ENCODE data around the gene SRPK1.
"Not testable (repeated sequence)": the region's sequence is repeated elsewhere in the genome, so short reads cannot be mapped to it uniquely, and the experiment has no call there.

The SRPK1 gene

GRCh38 chr6:35920793-35921732 is at the start of gene SRPK1:
TSS of gene SRPK1 (minus strand) at chr6:35921098. CDS start at chr6:35921056, 42 bp downstream.
- DNase-seq (ENCODE audit: low read depth in 2 of 2): peak; percentile 86 to 88

- DNase-seq (ENCODE audit: low read depth in 2 of 2): no peak
Measured at GRCh38 chr6:35970181-35970580, 49.3 kb upstream of the SRPK1 start.

GRCh38 chr6:35969646-35970045 is 48.7 kb upstream of the SRPK1 start:
- DNase-seq (ENCODE audit: low read depth in 2 of 2): no peak

- no peak for DNase-seq (ENCODE audit: low read depth in 2 of 2)
Measured at GRCh38 chr6:35968821-35969220, 47.9 kb upstream of the SRPK1 start.

GRCh38 chr6:35967076-35967774 is 46.3 kb upstream of the SRPK1 start:
- DNase-seq (ENCODE audit: low read depth in 2 of 2): no peak

DNA sequence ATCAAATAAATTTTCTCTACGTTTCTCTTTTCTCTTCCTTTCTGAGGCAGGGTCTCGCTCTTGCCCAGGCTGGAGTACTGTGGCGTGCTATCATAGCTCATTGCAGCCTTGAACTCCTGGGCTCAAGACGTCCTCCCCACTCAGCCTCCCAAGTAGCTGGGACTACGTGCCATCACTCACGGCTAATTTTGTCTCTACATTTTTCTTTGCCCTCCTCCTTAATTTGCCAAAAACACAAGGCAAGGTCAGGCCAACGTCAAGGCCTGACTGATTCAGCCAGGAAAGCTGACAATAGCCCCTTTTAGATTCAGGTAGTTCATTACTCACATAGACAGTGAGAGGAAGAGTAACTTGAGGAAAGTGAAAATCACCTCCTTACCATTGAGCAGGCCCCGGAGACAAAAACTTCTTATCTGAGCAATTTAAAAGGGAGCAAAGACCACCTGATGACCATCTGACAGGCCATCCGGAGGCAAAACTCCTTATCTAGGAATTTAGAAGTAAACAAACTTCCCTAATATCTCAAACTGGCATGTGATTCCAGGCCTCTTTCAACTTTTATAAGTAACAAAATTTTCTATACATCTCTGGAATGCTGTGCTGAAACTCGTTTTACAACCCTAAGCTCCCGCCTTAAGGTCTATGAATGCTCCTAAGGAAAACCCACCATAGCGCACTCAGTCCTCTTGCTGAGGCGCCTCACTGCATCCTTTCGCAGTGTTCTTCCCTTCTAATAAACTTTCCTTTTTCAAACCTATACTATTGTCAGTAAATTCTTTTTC is 42.1 kb upstream of the SRPK1 start:
- no peak for DNase-seq (ENCODE audit: low read depth in 2 of 2)

DNA sequence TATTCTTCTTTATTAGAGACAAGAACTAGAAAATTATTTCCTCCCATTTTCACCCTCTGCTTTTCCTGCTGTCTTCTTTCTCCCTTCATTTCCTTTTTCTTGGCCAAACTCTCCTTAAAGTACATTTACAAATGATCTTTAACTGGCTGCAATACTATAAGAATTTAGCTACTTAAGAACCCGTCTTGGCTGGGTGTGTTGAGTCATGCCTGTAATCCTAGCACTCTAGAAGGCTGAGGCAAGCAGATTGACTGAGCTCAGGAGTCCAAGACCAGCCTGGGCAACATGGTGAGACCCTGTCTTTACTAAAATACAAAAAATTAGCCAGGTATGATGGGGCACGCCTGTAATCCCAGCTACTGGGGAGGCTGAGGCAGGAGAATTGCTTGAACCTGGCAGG is 39.3 kb upstream of the SRPK1 start:
- DNase-seq (ENCODE audit: low read depth in 2 of 2): no peak

DNA sequence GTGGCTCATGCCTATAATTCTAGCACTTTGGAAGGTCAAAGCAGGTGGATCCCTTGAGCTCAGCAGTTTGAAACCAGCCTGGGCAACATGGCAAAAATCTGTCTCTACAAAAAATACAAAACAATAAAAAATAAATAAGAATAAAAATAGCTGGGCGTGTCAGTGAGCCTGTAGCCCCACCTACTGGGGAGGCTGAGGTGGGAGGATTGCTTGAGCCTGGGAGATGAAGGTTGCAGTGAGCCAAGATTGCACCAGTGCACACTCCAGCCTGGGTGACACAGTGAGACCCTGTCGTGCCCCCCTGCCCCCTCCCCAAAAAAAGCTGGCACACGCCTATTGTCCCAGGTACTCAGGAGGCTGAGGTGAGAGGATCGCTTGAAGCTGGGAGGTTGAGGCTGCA is 35.1 kb upstream of the SRPK1 start:
- no peak for DNase-seq (ENCODE audit: low read depth in 2 of 2)

DNA sequence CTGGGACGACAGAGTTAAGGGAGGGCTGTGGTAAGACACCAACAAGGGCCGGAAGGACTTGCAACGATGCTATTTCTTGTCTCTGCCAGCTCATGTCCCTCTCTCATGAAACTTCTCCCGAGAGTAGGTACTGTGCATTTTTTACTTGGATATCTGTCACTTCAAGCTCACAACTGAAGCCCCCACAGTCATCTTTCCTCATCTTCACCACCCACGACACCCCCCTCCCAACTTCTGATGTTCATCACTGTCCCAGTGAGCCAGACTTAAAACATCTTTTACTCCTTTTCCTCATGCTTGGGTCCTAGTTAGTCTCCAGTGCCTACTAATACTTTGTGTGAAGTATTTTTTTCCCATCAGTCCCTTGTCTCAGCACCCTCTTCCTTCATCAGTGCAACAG is 34.6 kb upstream of the SRPK1 start:
- no peak for DNase-seq (ENCODE audit: low read depth in 2 of 2)

DNA sequence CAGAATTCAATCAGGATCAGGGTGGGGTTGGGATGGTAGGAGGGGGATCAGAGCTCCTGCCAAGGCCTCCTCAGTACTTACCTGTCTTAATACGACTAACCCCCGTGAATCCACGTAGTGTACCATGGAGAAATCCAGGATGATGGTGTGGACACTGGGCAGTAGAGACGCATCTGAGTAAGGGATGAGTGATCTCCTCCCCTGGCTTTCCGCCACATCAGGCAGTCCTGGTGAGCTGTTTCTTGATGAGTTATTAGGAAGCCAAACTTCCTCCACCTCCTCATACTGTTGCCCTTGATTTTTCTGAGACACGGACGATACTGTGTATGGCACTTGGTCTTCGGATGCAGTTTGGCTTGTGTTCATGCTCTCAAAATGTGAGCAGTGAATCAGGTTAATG is 34.2 kb upstream of the SRPK1 start:
- DNase-seq (ENCODE audit: low read depth in 2 of 2): no peak

- no peak for DNase-seq (ENCODE audit: low read depth in 2 of 2)
Measured at GRCh38 chr6:35954333-35954732, 33.4 kb upstream of the SRPK1 start.

GRCh38 chr6:35948725-35949124 is 27.8 kb upstream of the SRPK1 start:
- DNase-seq (ENCODE audit: low read depth in 2 of 2): no peak

- DNase-seq (ENCODE audit: low read depth in 2 of 2): no peak
Measured at GRCh38 chr6:35945650-35946025, 24.7 kb upstream of the SRPK1 start.

DNA sequence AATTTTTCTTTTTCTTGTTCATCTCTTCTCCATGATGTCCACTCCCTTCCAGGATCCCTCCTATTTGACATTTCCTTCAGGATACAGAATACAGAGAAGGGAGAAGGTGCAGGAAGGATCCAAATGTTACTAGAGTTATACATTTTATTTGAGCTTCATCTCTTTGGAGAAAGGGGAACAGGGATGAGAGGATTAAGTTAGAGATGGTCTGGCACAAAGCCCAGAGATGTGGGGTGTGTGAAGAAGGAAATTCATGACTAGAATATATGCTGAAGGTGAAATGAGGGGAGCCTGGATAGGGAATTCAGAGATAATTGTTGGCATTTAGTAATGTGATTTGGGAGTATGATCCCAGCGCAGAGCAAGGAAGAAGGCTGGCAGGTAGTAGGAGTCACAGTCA is 22.5 kb upstream of the SRPK1 start:
- DNase-seq (ENCODE audit: low read depth in 2 of 2): no peak

GRCh38 chr6:35942355-35942754 is 21.5 kb upstream of the SRPK1 start:
- DNase-seq (ENCODE audit: low read depth in 2 of 2): no peak

GRCh38 chr6:35941170-35941569 is 20.3 kb upstream of the SRPK1 start:
- DNase-seq (ENCODE audit: low read depth in 2 of 2): not testable (repeated sequence)

- DNase-seq (ENCODE audit: low read depth in 2 of 2): not testable (repeated sequence)
Measured at GRCh38 chr6:35940014-35940413, 19.1 kb upstream of the SRPK1 start.

- DNase-seq (ENCODE audit: low read depth in 2 of 2): not testable (repeated sequence)
Measured at GRCh38 chr6:35939259-35939658, 18.4 kb upstream of the SRPK1 start.

GRCh38 chr6:35936681-35937359 is 15.9 kb upstream of the SRPK1 start:
- no peak for DNase-seq (ENCODE audit: low read depth in 2 of 2)

GRCh38 chr6:35935469-35935868 is 14.6 kb upstream of the SRPK1 start:
- DNase-seq (ENCODE audit: low read depth in 2 of 2): no peak

DNA sequence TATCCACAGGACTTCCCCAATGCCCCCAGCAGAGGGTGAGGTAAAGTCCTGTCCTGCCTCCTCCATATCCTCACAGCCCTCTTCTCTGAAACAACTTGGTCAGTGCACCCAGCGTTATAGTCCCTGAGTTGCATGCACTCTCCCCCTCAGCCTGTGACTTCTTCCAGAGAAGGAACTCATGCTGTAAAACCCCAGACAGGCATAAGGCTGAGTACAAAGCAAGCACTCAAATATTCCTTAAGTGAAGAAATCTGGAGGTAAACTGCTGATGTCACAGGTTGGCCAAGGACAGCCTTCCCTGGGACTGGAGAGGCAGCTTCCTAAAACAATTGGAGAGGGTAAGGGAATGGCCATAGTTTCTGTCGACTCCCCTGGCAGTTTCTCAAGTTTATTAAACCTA is 12.9 kb upstream of the SRPK1 start:
- no peak for DNase-seq (ENCODE audit: low read depth in 2 of 2)

DNA sequence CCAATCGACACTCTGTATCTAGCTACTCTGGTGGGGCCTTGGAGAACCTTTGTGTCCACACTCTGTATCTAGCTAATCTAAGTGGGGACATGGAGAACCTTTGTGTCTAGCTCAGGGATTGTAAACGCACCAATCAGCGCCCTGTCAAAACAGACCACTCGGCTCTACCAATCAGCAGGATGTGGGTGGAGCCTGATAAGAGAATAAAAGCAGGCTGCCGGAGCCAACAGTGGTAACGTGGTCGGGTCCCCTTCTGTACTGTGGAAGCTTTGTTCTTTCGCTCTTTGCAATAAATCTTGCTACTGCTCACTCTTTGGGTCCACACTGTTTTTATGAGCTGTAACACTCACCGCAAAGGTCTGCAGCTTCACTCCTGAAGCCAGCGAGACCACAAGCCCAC is 11.0 kb upstream of the SRPK1 start:
- peak in 1 of 2 donors; percentile 11 for DNase-seq (ENCODE audit: low read depth in 2 of 2)

All from stimulated activated CD8-positive, alpha-beta memory T cell treated with anti-CD3 and anti-CD28 coated beads, Interleukin-15, amount 100 ng/mL, for 48 hours (primary cell).